ENCODE results near the gene CHPF.

DNA sequence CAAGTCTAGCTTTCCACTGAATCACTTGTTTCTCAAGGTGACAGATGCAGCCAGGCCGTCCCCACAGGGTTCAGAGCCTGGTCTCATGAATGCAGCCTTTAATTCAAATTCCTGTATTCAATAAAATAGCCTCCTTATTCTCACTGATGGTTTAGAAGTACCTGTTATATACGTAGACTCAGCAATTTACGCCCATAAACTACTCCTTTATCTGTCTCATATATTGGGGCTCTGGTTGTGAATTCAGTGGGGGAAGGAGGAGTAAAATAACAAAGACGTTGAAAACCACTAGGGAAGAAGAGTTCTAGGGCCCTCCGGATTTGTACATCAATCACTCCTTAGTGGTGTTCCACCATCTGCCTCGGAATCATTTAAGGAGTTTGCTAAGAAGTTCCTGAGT, 26.0 kb upstream of the CHPF start:
- TF ChIP-seq, protein P1, sequence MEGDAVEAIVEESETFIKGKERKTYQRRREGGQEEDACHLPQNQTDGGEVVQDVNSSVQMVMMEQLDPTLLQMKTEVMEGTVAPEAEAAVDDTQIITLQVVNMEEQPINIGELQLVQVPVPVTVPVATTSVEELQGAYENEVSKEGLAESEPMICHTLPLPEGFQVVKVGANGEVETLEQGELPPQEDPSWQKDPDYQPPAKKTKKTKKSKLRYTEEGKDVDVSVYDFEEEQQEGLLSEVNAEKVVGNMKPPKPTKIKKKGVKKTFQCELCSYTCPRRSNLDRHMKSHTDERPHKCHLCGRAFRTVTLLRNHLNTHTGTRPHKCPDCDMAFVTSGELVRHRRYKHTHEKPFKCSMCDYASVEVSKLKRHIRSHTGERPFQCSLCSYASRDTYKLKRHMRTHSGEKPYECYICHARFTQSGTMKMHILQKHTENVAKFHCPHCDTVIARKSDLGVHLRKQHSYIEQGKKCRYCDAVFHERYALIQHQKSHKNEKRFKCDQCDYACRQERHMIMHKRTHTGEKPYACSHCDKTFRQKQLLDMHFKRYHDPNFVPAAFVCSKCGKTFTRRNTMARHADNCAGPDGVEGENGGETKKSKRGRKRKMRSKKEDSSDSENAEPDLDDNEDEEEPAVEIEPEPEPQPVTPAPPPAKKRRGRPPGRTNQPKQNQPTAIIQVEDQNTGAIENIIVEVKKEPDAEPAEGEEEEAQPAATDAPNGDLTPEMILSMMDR (IDR thresholded peaks at IDR 0.05; ENCODE audit: insufficient read depth, low read length, poor library complexity, severe bottlenecking): no peak
- TF ChIP-seq EZH2phosphoT487 (conservative IDR thresholded peaks at IDR 0.05; ENCODE audit: low read length): no peak

Data from SU-DHL-6 (cell line).